ENCODE data around the gene CLIC3.
A peak's percentile ranks its signal among the peaks of the same experiment; 100 is the strongest.
"Not testable (repeated sequence)": the region's sequence is repeated elsewhere in the genome, so short reads cannot be mapped to it uniquely, and the experiment has no call there.

CLIC3 gene, protein sequence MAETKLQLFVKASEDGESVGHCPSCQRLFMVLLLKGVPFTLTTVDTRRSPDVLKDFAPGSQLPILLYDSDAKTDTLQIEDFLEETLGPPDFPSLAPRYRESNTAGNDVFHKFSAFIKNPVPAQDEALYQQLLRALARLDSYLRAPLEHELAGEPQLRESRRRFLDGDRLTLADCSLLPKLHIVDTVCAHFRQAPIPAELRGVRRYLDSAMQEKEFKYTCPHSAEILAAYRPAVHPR

GRCh38 chr9:136996361-136997292 lies at the start of gene CLIC3:
TSS of gene CLIC3 (minus strand) at chr9:136996568. CDS start at chr9:136996543, 25 bp downstream.
- DNase-seq = peak; percentile 63

GRCh38 chr9:137045294-137046087 lies 49.1 kb upstream of the CLIC3 start:
- no peak for DNase-seq

DNA sequence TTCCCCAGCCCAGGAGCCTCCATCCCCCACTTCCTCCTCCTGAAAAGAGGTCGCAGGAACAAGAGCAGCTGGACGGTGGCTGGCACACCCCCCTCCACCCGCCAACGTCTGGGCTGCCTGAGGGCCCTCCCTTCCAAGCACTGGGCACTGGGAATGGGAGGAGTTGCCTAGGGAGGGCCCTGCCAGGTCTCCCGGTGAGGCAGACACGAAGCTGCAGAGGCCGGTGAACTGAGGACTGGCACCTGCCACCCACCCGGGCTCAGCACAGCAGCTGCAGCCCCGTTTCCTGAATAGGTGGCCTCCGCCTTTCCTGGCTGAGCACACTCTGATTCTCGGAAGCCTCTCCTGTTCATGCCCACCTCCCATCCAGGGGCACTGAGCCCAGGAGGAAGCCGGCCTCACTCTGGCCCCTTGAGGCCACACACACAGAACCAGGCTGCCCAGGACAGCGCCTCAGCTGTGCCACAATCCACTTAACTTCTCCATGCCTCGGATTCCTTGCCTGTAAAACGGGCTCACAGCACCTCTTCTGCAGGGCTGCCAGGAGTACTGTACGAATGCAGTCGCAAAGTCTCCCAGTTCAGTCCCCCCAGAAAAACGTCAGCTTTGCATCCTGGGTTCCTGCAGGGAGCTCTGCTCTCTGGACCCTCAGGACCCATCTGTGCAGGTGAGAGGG lies 48.3 kb upstream of the CLIC3 start:
- DNase-seq = no peak

- no peak for DNase-seq
Measured at GRCh38 chr9:137044037-137044436, 47.7 kb upstream of the CLIC3 start.

DNA sequence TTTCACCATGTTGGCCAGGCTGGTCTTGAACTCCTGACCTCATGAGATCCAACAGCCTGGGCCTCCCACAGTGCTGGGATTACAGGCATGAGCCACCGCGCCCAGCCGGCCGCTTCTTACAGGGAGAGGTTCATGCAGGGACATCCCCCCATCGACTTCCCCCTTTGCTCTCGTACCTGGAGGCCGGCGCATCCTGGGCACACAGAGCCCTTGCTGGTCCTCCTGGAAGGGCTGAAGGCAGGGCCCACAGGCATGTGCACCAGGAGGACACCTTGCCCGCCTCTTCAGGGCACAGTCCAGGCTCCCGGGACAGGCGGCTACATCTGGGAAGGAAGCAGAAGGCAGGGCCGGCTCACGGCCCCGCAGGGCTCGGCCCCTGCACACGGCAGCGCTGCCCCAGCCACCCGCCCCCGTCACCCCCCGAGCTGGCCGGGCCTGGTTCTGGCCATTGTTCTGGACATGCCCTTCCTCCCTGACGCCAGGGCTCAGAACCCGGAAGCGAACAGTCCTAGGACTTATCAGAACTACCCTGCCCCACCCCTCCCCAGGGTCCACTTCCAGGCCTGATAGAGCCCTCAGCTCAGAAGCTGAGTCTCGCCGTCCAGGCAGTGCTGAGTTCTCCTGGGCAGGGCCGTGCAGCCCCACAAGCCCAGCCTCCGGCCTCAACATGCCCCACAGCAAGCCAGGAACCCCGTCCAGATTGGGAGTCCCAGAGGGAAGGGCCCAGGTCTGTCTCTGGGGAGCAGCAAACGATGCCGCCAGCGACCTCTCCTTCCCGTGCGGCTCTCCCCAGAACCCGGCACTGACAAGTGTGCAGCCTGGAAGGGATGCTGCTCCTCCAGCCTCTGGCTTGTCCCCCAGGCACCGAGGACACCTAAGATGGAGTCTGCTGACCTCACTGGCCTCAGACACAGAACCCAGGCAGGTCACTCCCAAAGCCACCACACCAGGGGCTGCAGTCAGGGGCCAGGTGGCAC lies 46.7 kb upstream of the CLIC3 start:
- DNase-seq = no peak

GRCh38 chr9:137041124-137041523 lies 44.8 kb upstream of the CLIC3 start:
- DNase-seq = no peak

GRCh38 chr9:137040568-137040967 lies 44.2 kb upstream of the CLIC3 start:
- DNase-seq = no peak

- no peak for DNase-seq
Measured at GRCh38 chr9:137039611-137040366, 43.4 kb upstream of the CLIC3 start.

GRCh38 chr9:137038916-137039315 lies 42.5 kb upstream of the CLIC3 start:
- no peak for DNase-seq

- no peak for DNase-seq
Measured at GRCh38 chr9:137037483-137037882, 41.1 kb upstream of the CLIC3 start.

DNA sequence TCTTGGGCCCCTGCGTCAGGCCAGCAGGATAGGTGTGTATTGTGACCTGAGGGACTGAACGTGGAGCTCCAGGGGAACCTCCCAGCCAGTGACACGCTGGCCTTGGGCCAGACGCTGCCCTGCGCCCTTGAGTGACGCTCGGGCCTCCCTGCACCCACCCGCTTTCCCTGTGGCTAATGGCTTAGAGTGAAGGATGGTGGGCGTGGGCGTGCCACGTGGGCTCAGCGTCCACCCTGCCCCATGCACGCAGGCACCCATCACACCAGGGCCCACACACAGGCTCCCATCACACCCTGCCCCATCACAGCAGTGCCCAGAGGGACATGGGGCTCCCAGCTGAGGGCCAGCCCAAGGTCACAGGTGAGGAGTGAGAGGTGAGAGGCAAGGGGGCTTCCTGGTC lies 40.7 kb upstream of the CLIC3 start:
- DNase-seq = no peak

GRCh38 chr9:137035937-137036336 lies 39.6 kb upstream of the CLIC3 start:
- DNase-seq = no peak

DNA sequence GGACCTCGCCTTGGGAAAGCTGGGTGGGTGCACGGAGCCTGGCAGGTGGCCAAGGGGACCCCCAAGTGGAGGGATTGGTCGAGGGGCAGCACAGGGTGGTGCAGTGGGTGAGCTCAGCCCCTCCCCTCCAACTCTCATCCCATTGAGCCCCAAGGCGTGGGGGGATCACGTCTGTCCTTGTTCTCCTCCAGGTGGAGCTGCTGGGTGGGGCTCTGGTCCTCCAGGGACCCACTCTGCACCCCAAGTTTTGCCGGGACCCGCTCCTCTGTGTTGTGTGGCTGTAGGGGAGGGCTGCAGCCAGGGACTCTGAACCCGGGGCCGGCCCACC lies 39.1 kb upstream of the CLIC3 start:
- DNase-seq = no peak

- DNase-seq = peak; percentile 85
Measured at GRCh38 chr9:137034709-137035506, 38.5 kb upstream of the CLIC3 start.

GRCh38 chr9:137034039-137034708 lies 37.8 kb upstream of the CLIC3 start:
- no peak for DNase-seq

DNA sequence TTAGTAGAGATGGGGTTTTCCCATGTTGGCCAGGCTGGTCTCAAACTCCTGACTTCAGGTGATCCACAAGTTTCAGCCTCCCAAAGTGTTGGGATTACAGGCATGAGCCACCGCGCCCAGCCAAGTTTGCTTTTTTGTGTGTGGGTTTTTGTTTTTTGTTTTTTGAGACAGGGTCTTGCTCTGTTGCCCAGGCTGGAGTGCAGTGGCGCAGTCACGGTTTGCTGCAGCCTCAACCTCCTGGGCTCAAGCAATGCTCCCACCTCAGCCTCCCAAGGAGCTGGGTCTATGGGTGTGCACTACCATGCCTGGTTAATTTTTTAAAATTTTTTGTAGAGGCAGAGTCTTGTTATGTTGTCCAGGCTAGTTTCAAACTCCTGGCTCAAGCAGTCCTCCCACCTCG lies 37.1 kb upstream of the CLIC3 start:
- DNase-seq = not testable (repeated sequence)

DNA sequence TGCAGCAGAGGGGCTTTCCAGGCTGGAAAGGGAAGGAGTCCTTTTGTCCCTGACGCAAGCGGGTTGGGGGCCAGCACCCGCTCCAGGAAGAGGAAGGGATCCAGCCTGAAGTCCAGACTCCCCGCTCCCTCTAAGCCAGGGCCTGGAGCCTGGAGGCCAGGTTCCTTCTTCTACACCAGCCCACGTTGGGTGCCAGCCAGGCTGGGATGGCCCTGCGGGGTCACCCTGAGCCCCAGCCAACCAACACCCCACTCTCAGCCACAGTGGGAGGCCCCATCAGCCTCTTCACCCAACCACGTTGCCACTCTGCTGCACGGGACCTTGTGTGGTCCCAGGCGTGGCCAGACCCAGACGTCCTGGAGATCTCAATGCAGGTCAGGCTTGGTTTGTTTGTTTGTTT lies 36.5 kb upstream of the CLIC3 start:
- no peak for DNase-seq

DNA sequence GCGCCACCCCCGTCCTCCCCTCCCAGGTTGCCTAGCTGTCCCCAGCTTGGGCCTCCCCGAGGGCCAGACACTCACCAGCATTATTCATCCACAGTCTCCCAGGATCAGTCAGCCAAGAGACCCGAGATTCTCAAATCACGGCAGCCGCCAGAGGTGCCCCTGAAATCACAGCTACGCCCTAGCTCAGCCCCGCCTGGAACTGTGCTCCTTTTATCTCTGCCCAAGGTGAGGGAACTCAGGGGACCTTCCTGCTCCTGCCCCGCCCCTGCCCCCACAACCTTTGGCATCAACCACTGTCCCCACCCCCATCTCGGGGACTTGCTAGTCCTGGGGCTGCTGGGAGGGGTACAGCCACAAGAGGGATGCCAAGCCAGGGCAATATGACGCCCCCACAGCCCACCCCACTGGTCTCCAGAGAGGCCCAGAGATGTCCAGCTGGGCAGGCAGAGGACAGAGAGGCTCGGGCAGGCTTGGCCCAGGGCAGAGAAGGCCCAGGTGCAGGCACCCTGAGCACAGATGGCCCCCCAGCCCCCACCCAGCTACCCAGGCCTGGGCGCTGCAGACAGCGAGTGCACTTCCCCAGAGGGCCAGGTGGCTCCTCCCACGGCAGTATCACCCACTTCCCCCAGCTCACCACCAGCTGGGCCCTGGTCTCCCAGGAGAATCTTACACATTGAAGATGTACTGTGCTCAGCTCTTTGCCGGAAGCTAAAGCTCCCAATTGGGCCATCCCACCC lies 35.7 kb upstream of the CLIC3 start, which contains the start of gene FUT7:
TSS of gene FUT7 (minus strand) at position 185 of the 737 bp plus-strand sequence. CDS start at position 88, 97 bp downstream.
- DNase-seq = no peak
